Peyer's patch (tissue), 4 donors: ENCODE results near the gene FARS2. TPM values are rescaled to one million over a fixed set of nuclear protein-coding genes. Genes with fewer than 3 reads are reported as not detected.

Experiments
- DNase-seq, 3 donors: peaks; one replicate each; pipeline ENCODE4 v3.0.0-alpha.2; 2017 to 2019
- H3K27ac ChIP-seq, 4 donors: fragments of 200-600 bp; sonication (generic); one replicate each; pipeline ENCODE4 v1.5.1; 2016 to 2019
- H3K27me3 ChIP-seq, 2 donors: fragments of 200-600 bp; sonication (generic); one replicate each; pipeline ENCODE4 v1.5.1; 2019
- H3K36me3 ChIP-seq, 3 donors: fragments of 200-600 bp; sonication (generic); one replicate each; pipeline ENCODE4 v1.5.1; 2016 to 2019
- H3K4me1 ChIP-seq, 4 donors: fragments of 200-600 bp; sonication (generic); one replicate each; pipeline ENCODE4 v1.5.1; 2016 to 2019
- H3K4me3 ChIP-seq, 4 donors: fragments of 200-600 bp; sonication (generic); 1 replicate in 3 of 4; 2 replicates in 1 of 4; pipeline ENCODE4 v1.5.1; 2016 to 2019; ENCODE audit warnings: mild to moderate bottlenecking in 1 of 4
- H3K9me3 ChIP-seq, 4 donors: fragments of 200-600 bp; sonication (generic); one replicate each; pipeline ENCODE4 v1.5.1; 2016 to 2019; ENCODE audit warnings: mild to moderate bottlenecking in 1 of 4
- CTCF ChIP-seq, 6 experiments: fragments of 450-650 bp in 4 of 6; fragments of 200-600 bp in 2 of 6; sonication (generic) in 1 of 6; IDR thresholded peaks; one replicate each; pipeline ENCODE4 v1.5.1; 2017 to 2019; ENCODE audit warnings: antibody characterized with exemption in 6 of 6, mild to moderate bottlenecking in 3 of 6, moderate library complexity in 1 of 6
- POLR2A ChIP-seq, 2 donors: fragments of 450-650 bp; IDR thresholded peaks; one replicate each; pipeline ENCODE4 v1.5.1; 2017; ENCODE audit warnings: antibody characterized with exemption in 2 of 2, mild to moderate bottlenecking in 2 of 2, moderate library complexity in 2 of 2
- total RNA-seq, 4 donors: library from RNA; depleted of rRNA; stranded (reverse); fragments of >200 nt; gene quantifications; one replicate each; pipeline ENCODE4 v1.1.0, GENCODE V29; 2016

FARS2 gene
- total RNA-seq, 4 donors from 2014 or later, result 9.5 to 42.1 (median 17.1) TPM

DNA sequence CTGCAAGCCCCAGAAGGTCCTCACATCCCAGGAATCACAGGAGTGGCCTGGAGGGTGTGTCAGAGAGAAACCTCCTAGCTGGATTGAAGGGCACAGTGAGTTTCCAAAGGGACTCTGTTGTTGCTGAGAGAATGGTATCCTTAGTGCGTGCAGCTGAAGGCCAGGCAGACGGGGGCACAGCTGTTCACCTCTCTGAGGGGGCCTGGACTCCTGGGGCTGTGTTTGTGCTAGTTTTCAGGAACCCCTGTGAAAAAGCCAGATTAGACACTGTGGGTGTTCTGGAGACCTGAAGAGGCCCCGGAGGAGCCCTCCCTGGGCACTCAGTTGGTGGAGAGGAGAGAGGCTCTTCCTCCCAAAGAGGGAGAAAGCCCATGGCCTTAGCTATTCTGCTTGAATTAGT, 223.4 kb downstream of the FARS2 start:
- H3K27me3 ChIP-seq, result no peaks in the 10 kb centered on the region
- H3K4me3 ChIP-seq, result no peak overlapping the region
- H3K4me1 ChIP-seq, result no peaks in the 10 kb centered on the region

DNA sequence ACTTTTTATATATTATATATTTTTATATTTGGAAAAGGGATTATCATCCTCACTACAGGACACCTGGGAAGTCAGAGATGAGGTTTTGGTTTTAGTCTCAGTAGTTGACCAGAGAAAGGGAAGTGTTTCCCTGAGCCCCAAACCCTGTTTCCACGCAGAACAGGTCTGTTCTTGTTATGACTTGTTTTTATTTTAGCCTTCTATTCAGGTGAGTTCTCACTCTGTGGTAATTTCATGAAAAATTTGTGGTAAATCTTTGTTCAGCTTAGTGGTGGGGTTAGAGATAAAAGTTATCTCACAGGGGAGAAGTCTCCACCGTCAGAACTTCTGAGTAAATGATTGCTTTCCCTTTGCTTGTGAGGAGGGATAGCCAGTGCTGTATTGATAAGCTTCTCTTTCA, 224.9 kb downstream of the FARS2 start:
- no peaks in the 10 kb centered on the region for H3K36me3 ChIP-seq
- no peaks in the 10 kb centered on the region for H3K4me1 ChIP-seq
- TF ChIP-seq CTCF (IDR thresholded peaks at IDR 0.05), result no peak
- TF ChIP-seq POLR2A (IDR thresholded peaks at IDR 0.05), result no peak
- H3K27ac ChIP-seq, result no peak overlapping the region
- no peaks in the 10 kb centered on the region for H3K27me3 ChIP-seq
- no peak overlapping the region for H3K4me3 ChIP-seq
- H3K9me3 ChIP-seq, result no peaks in the 10 kb centered on the region
- DNase-seq, result no peak

More for the DNA sequence above, 223.4 kb downstream of the FARS2 start:
- Histone ChIP-seq H3K9me3 (no peaks in the 10 kb centered on the region), H3K36me3 (no peaks in the 10 kb centered on the region), H3K27ac (no peak overlapping the region)
- DNase-seq, result no peak
- TF ChIP-seq CTCF (IDR thresholded peaks at IDR 0.05), result no peak
- TF ChIP-seq POLR2A (IDR thresholded peaks at IDR 0.05), result no peak

- H3K4me3 ChIP-seq, result no peak overlapping the region
- DNase-seq, result no peak
- no peaks in the 10 kb centered on the region for H3K27me3 ChIP-seq
- TF ChIP-seq CTCF (IDR thresholded peaks at IDR 0.05) (no peak), POLR2A (IDR thresholded peaks at IDR 0.05) (no peak)
- no peak overlapping the region for H3K27ac ChIP-seq
- H3K9me3 ChIP-seq, result no peaks in the 10 kb centered on the region
- H3K36me3 ChIP-seq, result no peaks in the 10 kb centered on the region
- no peaks in the 10 kb centered on the region for H3K4me1 ChIP-seq
Observed at GRCh38 chr6:5490501-5491069, 229.3 kb downstream of the FARS2 start.

DNA sequence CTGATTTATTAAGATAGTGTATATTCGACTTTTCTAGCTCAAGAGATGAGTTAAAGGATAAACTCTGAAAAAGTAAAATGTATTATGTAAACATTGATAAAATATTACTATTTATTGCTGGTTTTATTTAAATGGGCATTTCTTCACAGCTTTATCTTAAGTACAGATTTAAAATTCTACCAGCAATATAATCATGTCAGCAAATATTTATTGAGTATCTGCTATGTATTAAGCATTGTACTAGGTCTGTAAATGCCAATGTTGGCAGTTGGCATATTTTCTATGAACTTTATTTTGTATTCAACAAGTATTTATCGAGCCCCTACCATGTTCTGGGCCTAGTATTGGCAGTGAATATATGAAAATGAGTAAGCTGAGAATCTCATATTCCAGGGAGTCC, 231.0 kb downstream of the FARS2 start:
- H3K4me3 ChIP-seq, result no peak overlapping the region
- TF ChIP-seq POLR2A (IDR thresholded peaks at IDR 0.05), result no peak
- TF ChIP-seq CTCF (IDR thresholded peaks at IDR 0.05), result no peak
- H3K27ac ChIP-seq, result no peak overlapping the region
- no peaks in the 10 kb centered on the region for H3K27me3 ChIP-seq
- H3K36me3 ChIP-seq, result no peaks in the 10 kb centered on the region
- no peak for DNase-seq
- no peaks in the 10 kb centered on the region for H3K9me3 ChIP-seq
- H3K4me1 ChIP-seq, result no peaks in the 10 kb centered on the region

DNA sequence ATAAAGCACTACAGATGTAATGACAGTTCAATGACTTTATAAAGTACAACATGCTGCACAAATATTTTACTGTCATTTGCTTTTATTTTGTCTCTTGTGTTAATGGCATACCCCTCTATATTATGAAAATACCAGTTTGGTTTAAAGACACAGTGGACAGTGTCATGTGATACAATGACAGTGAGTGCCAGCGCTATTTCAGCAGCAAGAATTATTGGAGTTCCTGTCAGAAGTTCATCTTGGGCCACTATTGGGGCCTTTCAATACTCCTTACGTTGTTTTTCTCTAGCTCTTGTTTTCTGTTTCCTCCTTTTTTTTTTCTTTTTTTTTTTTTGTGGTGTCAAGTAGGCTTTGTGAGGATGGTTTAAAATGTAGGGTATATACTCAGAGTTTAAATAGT, 232.5 kb downstream of the FARS2 start:
- no peak for DNase-seq
- Histone ChIP-seq H3K27ac (no peak overlapping the region), H3K4me3 (no peak overlapping the region), H3K36me3 (no peaks in the 10 kb centered on the region), H3K27me3 (no peaks in the 10 kb centered on the region), H3K9me3 (no peaks in the 10 kb centered on the region), H3K4me1 (no peaks in the 10 kb centered on the region)
- no peak for TF ChIP-seq POLR2A (IDR thresholded peaks at IDR 0.05)
- no peak for TF ChIP-seq CTCF (IDR thresholded peaks at IDR 0.05)
